ENCODE data around the gene GSTA3. TPM values are rescaled to one million over a fixed set of nuclear protein-coding genes. Genes with fewer than 3 reads are reported as not detected.
"Not testable (repeated sequence)": the region's sequence is repeated elsewhere in the genome, so short reads cannot be mapped to it uniquely, and the experiment has no call there.

Gene GSTA3
- total RNA-seq, 1 experiment from 2014 or later = not detected

DNA sequence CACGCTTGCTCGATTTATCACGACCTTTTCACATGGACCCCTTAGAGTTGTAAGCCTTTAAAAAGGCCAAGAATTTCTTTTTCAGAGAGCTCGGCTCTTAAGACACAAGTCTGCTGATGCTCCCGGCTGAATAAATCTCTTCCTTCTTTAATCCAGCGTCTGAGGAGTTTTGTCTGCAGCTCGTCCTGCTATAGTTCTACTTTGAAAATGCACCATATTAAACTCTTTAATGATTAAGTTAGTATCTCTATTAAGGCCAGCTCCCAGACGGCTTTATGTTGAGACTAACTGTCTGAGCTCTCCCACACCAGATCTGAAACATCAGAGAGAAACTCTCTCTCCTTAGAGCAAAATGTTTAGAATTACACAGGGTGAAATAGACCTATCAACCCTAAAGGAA is 18.0 kb upstream of the GSTA3 start:
- CTCF ChIA-PET = interaction anchor here (0.9 to 1.0 kb wide), 2 partner anchors 68 to 257 kb away, joined by 3 read pairs; no protein-coding TSS in a partner anchor
- Mint-ChIP-seq H3K4me1 (ENCODE audit: insufficient read depth, unreplicated experiment) (peaks cover 12% of the 10 kb centered on the region), H3K27me3 (ENCODE audit: insufficient read depth, unreplicated experiment) (no peaks in the 10 kb centered on the region), H3K36me3 (ENCODE audit: insufficient read depth, unreplicated experiment) (no peaks in the 10 kb centered on the region), H3K4me3 (ENCODE audit: unreplicated experiment) (no peak overlapping the region), H3K9me3 (ENCODE audit: unreplicated experiment) (no peaks in the 10 kb centered on the region), H3K27ac (ENCODE audit: low read depth, unreplicated experiment) (no peak overlapping the region)
- TF ChIP-seq, protein P1, sequence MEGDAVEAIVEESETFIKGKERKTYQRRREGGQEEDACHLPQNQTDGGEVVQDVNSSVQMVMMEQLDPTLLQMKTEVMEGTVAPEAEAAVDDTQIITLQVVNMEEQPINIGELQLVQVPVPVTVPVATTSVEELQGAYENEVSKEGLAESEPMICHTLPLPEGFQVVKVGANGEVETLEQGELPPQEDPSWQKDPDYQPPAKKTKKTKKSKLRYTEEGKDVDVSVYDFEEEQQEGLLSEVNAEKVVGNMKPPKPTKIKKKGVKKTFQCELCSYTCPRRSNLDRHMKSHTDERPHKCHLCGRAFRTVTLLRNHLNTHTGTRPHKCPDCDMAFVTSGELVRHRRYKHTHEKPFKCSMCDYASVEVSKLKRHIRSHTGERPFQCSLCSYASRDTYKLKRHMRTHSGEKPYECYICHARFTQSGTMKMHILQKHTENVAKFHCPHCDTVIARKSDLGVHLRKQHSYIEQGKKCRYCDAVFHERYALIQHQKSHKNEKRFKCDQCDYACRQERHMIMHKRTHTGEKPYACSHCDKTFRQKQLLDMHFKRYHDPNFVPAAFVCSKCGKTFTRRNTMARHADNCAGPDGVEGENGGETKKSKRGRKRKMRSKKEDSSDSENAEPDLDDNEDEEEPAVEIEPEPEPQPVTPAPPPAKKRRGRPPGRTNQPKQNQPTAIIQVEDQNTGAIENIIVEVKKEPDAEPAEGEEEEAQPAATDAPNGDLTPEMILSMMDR (IDR thresholded peaks at IDR 0.05; ENCODE audit: unreplicated experiment) = no peak
- BruUV-seq (replicated peaks) = no TSS peak
- intact Hi-C loops (cut with micrococcal nuclease) = no loop called here
- DNase-seq (ENCODE audit: unreplicated experiment) = no peak
- POLR2A ChIA-PET = interaction anchor here (0.5 to 4.5 kb wide), 8 partner anchors 8 to 1719 kb away, joined by 3 to 28 read pairs (median 4); partner anchors contain the start of genes GSTA3 and GSTA4

DNA sequence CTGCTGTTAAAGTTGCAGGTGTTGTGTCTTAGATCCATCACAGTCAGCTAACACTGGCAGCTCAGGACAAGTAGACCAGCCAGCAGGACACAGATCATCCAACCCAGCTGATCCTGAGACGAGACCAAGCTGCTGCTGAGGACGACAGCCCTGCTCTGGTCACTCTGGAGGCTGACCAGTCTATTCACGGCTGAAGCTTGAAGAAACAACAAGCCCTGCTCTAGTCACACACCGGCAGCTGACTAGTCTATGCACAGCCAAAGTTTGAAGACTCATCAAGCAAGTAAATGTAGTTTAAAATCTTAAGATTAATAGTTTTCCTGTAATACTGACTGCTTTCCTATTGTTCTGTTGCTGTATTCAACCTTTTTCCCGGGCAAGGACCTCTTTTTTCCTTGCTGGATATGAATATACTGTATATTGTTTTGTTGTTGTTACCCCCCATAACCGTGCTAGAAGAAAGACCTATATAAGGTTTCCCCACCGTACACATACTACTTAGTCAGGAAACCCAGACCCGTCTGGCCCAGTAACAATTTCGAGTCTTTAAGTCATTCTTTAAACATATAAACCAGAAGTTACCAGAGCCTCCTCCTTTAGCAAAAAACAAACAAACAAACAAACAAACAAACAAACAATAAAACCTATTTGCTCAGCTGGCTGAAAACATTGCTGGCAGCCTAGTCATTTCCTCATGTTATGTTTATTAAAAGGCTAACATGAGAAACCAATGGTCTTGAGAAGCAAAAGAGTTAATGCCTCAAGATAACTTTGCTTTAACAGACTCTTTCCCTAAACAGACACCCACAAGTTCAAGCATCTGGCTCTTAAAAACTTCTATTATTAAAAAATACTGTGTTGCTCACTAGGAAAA is 16.7 kb upstream of the GSTA3 start:
- Mint-ChIP-seq H3K9me3 (ENCODE audit: unreplicated experiment) (no peaks in the 10 kb centered on the region), H3K27me3 (ENCODE audit: insufficient read depth, unreplicated experiment) (no peaks in the 10 kb centered on the region), H3K27ac (ENCODE audit: low read depth, unreplicated experiment) (no peak overlapping the region), H3K4me1 (ENCODE audit: insufficient read depth, unreplicated experiment) (peaks cover 12% of the 10 kb centered on the region), H3K36me3 (ENCODE audit: insufficient read depth, unreplicated experiment) (no peaks in the 10 kb centered on the region), H3K4me3 (ENCODE audit: unreplicated experiment) (no peak overlapping the region)
- TF ChIP-seq, protein P1 (IDR thresholded peaks at IDR 0.05; ENCODE audit: unreplicated experiment) = no peak
- ChIA-PET CTCF (interaction anchor here (1.0 kb wide), 1 partner anchor 44 kb away, joined by 3 read pairs; no protein-coding TSS in a partner anchor), POLR2A (interaction anchor here (0.6 to 4.5 kb wide), 4 partner anchors 17 to 518 kb away, joined by 3 to 28 read pairs (median 4); partner anchors contain the start of genes GSTA3 and GSTA4)
- no TSS peak for BruUV-seq (replicated peaks)
- intact Hi-C loops (cut with micrococcal nuclease) = no loop called here
- no peak for DNase-seq (ENCODE audit: unreplicated experiment)

DNA sequence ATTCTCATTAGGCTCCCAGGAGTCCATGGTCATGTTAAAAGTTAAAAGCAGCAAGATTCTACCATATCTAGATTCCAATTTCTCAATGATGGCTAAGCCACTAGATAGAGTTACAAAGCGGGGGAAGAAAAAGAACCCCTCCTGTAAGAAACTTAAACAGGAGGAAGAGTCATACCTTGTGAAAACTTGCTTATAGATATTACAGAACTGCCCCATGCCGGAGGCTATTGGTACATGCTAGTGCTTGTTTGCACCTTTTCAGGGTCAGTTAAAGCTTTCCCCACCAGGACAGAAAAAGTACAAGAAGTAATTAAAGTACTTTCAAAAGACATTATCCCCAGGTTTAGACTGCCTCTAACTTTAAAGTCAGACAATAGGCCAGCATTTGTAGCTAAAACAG is 15.5 kb upstream of the GSTA3 start:
- peak; percentile 53 for DNase-seq (ENCODE audit: unreplicated experiment)
- ChIA-PET POLR2A (interaction anchor here (0.6 to 4.5 kb wide), 4 partner anchors 16 to 382 kb away, joined by 3 to 28 read pairs (median 4); partner anchors contain the start of genes GSTA3 and GSTA4), CTCF (interaction anchor here (0.9 kb wide), 1 partner anchor 42 kb away, joined by 3 read pairs; no protein-coding TSS in a partner anchor)
- TF ChIP-seq, protein P1 (IDR thresholded peaks at IDR 0.05; ENCODE audit: unreplicated experiment) = no peak
- Mint-ChIP-seq H3K4me3 (ENCODE audit: unreplicated experiment) (no peak overlapping the region), H3K27me3 (ENCODE audit: insufficient read depth, unreplicated experiment) (no peaks in the 10 kb centered on the region), H3K9me3 (ENCODE audit: unreplicated experiment) (no peaks in the 10 kb centered on the region), H3K36me3 (ENCODE audit: insufficient read depth, unreplicated experiment) (no peaks in the 10 kb centered on the region), H3K27ac (ENCODE audit: low read depth, unreplicated experiment) (no peak overlapping the region), H3K4me1 (ENCODE audit: insufficient read depth, unreplicated experiment) (peaks cover 17% of the 10 kb centered on the region)
- intact Hi-C loops (cut with micrococcal nuclease) = no loop called here
- no TSS peak for BruUV-seq (replicated peaks)

- peaks cover 18% of the 10 kb centered on the region for H3K4me1 Mint-ChIP-seq (ENCODE audit: insufficient read depth, unreplicated experiment)
- BruUV-seq (replicated peaks); H3K27me3 Mint-ChIP-seq (ENCODE audit: insufficient read depth, unreplicated experiment); H3K4me3 Mint-ChIP-seq (ENCODE audit: unreplicated experiment); H3K9me3 Mint-ChIP-seq (ENCODE audit: unreplicated experiment); H3K36me3 Mint-ChIP-seq (ENCODE audit: insufficient read depth, unreplicated experiment); DNase-seq (ENCODE audit: unreplicated experiment); intact Hi-C loops (cut with micrococcal nuclease); POLR2A ChIA-PET: not testable (repeated sequence)
- peak overlapping the region; percentile 2 for H3K27ac Mint-ChIP-seq (ENCODE audit: low read depth, unreplicated experiment)
- CTCF ChIA-PET = interaction anchor here (0.6 to 0.7 kb wide), 2 partner anchors 9 to 220 kb away, joined by 3 read pairs; no protein-coding TSS in a partner anchor
Observed at GRCh38 chr6:52923689-52924088, 14.2 kb upstream of the GSTA3 start.
